Measurements from ENCODE around the gene PCP2. TPM values are rescaled to one million over a fixed set of nuclear protein-coding genes. Genes with fewer than 3 reads are reported as not detected.

Gene PCP2
- total RNA-seq, 3 donors from 2014 or later (not counting 1 experiment from before 2014, with no cell fraction given) = 5.4 to 8.4 (median 7.7) TPM

GRCh38 chr19:7647156-7647555 lies 13.6 kb upstream of the PCP2 start:
- Mint-ChIP-seq H3K36me3 (no peaks in the 10 kb centered on the region), H3K27ac (no peak overlapping the region), H3K9me3 (no peaks in the 10 kb centered on the region), H3K27me3 (ENCODE audit: low read depth in 2 of 2) (no peaks in the 10 kb centered on the region), H3K4me1 (peaks cover 1 to 7% of the 10 kb centered on the region in 2 donors), H3K4me3 (no peak overlapping the region)
- Histone ChIP-seq H3K27ac (ENCODE audit: low read length) (no peak overlapping the region), H3K4me3 (ENCODE audit: low read length) (no peak overlapping the region), H3K27me3 (ENCODE audit: control insufficient read depth, insufficient read depth, low read length) (no peaks in the 10 kb centered on the region), H3K4me1 (ENCODE audit: control insufficient read depth, insufficient read depth, low read length) (peaks cover 14% of the 10 kb centered on the region), H3K36me3 (ENCODE audit: control insufficient read depth, insufficient read depth, low read length) (peaks cover 18% of the 10 kb centered on the region), H3K9me3 (ENCODE audit: control insufficient read depth, insufficient read depth, low read length) (no peaks in the 10 kb centered on the region)
- WGBS (ENCODE audit: insufficient coverage) = 97% methylated on average over 26 of the region's 26 CpGs
- DNase-seq (no peak), ATAC-seq (no peak)
- intact Hi-C loops (cut with micrococcal nuclease) = no loop called here
- TF ChIP-seq, protein P1, sequence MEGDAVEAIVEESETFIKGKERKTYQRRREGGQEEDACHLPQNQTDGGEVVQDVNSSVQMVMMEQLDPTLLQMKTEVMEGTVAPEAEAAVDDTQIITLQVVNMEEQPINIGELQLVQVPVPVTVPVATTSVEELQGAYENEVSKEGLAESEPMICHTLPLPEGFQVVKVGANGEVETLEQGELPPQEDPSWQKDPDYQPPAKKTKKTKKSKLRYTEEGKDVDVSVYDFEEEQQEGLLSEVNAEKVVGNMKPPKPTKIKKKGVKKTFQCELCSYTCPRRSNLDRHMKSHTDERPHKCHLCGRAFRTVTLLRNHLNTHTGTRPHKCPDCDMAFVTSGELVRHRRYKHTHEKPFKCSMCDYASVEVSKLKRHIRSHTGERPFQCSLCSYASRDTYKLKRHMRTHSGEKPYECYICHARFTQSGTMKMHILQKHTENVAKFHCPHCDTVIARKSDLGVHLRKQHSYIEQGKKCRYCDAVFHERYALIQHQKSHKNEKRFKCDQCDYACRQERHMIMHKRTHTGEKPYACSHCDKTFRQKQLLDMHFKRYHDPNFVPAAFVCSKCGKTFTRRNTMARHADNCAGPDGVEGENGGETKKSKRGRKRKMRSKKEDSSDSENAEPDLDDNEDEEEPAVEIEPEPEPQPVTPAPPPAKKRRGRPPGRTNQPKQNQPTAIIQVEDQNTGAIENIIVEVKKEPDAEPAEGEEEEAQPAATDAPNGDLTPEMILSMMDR (IDR thresholded peaks at IDR 0.05) = no peak

DNA sequence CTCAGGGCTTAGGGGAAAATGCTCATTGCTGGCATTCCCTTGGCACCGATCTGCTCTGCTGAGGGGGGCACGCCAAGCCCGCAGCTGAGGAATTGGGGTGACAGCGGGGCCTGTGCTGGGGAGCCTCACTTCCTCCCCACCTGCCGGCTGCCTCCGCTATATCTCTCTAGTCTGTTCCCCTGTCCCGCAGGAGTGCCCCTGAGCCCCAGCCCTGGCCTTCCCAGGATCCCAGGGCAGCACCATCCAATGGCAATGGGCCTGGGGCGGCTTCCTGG lies 12.8 kb upstream of the PCP2 start:
- intact Hi-C loops (cut with micrococcal nuclease) = no loop called here
- peaks cover 20% of the 10 kb centered on the region for H3K36me3 ChIP-seq (ENCODE audit: control insufficient read depth, insufficient read depth, low read length)
- H3K4me1 ChIP-seq (ENCODE audit: control insufficient read depth, insufficient read depth, low read length) = peaks cover 9% of the 10 kb centered on the region
- H3K4me3 ChIP-seq (ENCODE audit: low read length) = no peak overlapping the region
- no peaks in the 10 kb centered on the region for H3K9me3 Mint-ChIP-seq
- no peak overlapping the region for H3K27ac ChIP-seq (ENCODE audit: low read length)
- H3K36me3 Mint-ChIP-seq = no peaks in the 10 kb centered on the region
- H3K4me3 Mint-ChIP-seq = no peak overlapping the region
- TF ChIP-seq, protein P1 (IDR thresholded peaks at IDR 0.05) = no peak
- peaks cover 0 to 6% of the 10 kb centered on the region in 2 donors for H3K4me1 Mint-ChIP-seq
- no peaks in the 10 kb centered on the region for H3K9me3 ChIP-seq (ENCODE audit: control insufficient read depth, insufficient read depth, low read length)
- ATAC-seq = no peak
- no peak for DNase-seq
- H3K27me3 Mint-ChIP-seq (ENCODE audit: low read depth in 2 of 2) = no peaks in the 10 kb centered on the region
- H3K27me3 ChIP-seq (ENCODE audit: control insufficient read depth, insufficient read depth, low read length) = no peaks in the 10 kb centered on the region
- 92% methylated on average over 8 of the region's 8 CpGs for WGBS (ENCODE audit: insufficient coverage)
- H3K27ac Mint-ChIP-seq = no peak overlapping the region

- Histone ChIP-seq H3K4me3 (ENCODE audit: low read length) (no peak overlapping the region), H3K27me3 (ENCODE audit: control insufficient read depth, insufficient read depth, low read length) (no peaks in the 10 kb centered on the region), H3K36me3 (ENCODE audit: control insufficient read depth, insufficient read depth, low read length) (peaks cover 20% of the 10 kb centered on the region), H3K27ac (ENCODE audit: low read length) (no peak overlapping the region), H3K9me3 (ENCODE audit: control insufficient read depth, insufficient read depth, low read length) (no peaks in the 10 kb centered on the region), H3K4me1 (ENCODE audit: control insufficient read depth, insufficient read depth, low read length) (peaks cover 9% of the 10 kb centered on the region)
- H3K36me3 Mint-ChIP-seq = no peaks in the 10 kb centered on the region
- peak overlapping the region in 1 of 2 donors; percentile 44 for H3K27ac Mint-ChIP-seq
- no peaks in the 10 kb centered on the region for H3K27me3 Mint-ChIP-seq (ENCODE audit: low read depth in 2 of 2)
- intact Hi-C loops (cut with micrococcal nuclease) = no loop called here
- DNase-seq (no peak), ATAC-seq (no peak)
- WGBS (ENCODE audit: insufficient coverage) = 90% methylated on average over 20 of the region's 20 CpGs
- H3K4me3 Mint-ChIP-seq = no peak overlapping the region
- no peaks in the 10 kb centered on the region for H3K9me3 Mint-ChIP-seq
- H3K4me1 Mint-ChIP-seq = peaks cover 0 to 6% of the 10 kb centered on the region in 2 donors
- TF ChIP-seq, protein P1 (IDR thresholded peaks at IDR 0.05) = no peak
Measured at GRCh38 chr19:7645656-7646425, 12.3 kb upstream of the PCP2 start.

- Histone ChIP-seq H3K4me3 (ENCODE audit: low read length) (no peak overlapping the region), H3K4me1 (ENCODE audit: control insufficient read depth, insufficient read depth, low read length) (peaks cover 9% of the 10 kb centered on the region), H3K27ac (ENCODE audit: low read length) (no peak overlapping the region), H3K27me3 (ENCODE audit: control insufficient read depth, insufficient read depth, low read length) (no peaks in the 10 kb centered on the region), H3K36me3 (ENCODE audit: control insufficient read depth, insufficient read depth, low read length) (peaks cover 20% of the 10 kb centered on the region), H3K9me3 (ENCODE audit: control insufficient read depth, insufficient read depth, low read length) (no peaks in the 10 kb centered on the region)
- TF ChIP-seq, protein P1 (IDR thresholded peaks at IDR 0.05) = no peak
- Mint-ChIP-seq H3K27ac (no peak overlapping the region), H3K27me3 (ENCODE audit: low read depth in 2 of 2) (no peaks in the 10 kb centered on the region), H3K9me3 (peaks cover 0 to under 1% of the 10 kb centered on the region in 2 donors), H3K4me3 (no peak overlapping the region), H3K4me1 (peaks cover 2 to 9% of the 10 kb centered on the region in 2 donors), H3K36me3 (no peaks in the 10 kb centered on the region)
- no peak for DNase-seq
- intact Hi-C loops (cut with micrococcal nuclease) = no loop called here
- no peak for ATAC-seq
- 86% methylated on average over 14 of the region's 14 CpGs for WGBS (ENCODE audit: insufficient coverage)
Measured at GRCh38 chr19:7645163-7645562, 11.6 kb upstream of the PCP2 start.
